Pancreas (tissue), 10 donors: ENCODE results near the gene MGMT. TPM values are rescaled to one million over a fixed set of nuclear protein-coding genes. Genes with fewer than 3 reads are reported as not detected.

Source experiments
- ATAC-seq, 4 donors: fragments of 200-7000 bp; cut with Tn5 transposase; one replicate each; pipeline versions ENCODE4 v1.8.0 to v1.9.1; 2020; ENCODE audit warnings: mild to moderate bottlenecking in 4 of 4, moderate library complexity in 4 of 4
- DNase-seq, 6 donors: peaks; one replicate each; pipeline ENCODE4 v3.0.0-alpha.2; 2020
- FAIRE-seq: peaks from 2 replicates; lab custom pipeline; 2012; peaks lifted over from hg19 to GRCh38; lab: Jason Lieb, UNC
- H3K27ac ChIP-seq, 4 donors: fragments of 200-600 bp; sonication (generic); 1 replicate in 3 of 4; 2 replicates in 1 of 4; pipeline versions ENCODE4 v1.5.0 to v1.8.0; 2020
- H3K27me3 ChIP-seq, 4 donors: fragments of 200-600 bp; one replicate each; pipeline ENCODE4 v1.8.0; 2021
- H3K36me3 ChIP-seq, 3 donors: fragments of 200-600 bp; sonication (generic) in 1 of 3; one replicate each; pipeline versions ENCODE4 v1.5.0 to v1.8.0; 2020 to 2021
- H3K4me1 ChIP-seq, 3 donors: fragments of 200-600 bp; one replicate each; pipeline ENCODE4 v1.8.0; 2021
- H3K4me3 ChIP-seq, 4 donors: fragments of 200-600 bp; sonication (generic) in 2 of 4; one replicate each; pipeline versions ENCODE4 v1.5.0 to v1.8.0; 2020 to 2021
- H3K9me3 ChIP-seq, 4 donors: fragments of 200-600 bp; one replicate each; pipeline ENCODE4 v1.8.0; 2021
- WGBS, 2 donors: extraction: QIAGEN DNeasy Blood & Tissue Kit; methylation state at CpG; one replicate each; pipeline ENCODE4 v1.1.7; 2013; 5-methylcytosine and 5-hydroxymethylcytosine counted together
- intact Hi-C, 3 donors: fragments of 100-400 bp; cut with DNase I; formaldehyde crosslinking; loops; one replicate each; pipeline versions ENCODE4 v1.11.1 to v1.14.2; 2022
- polyA plus RNA-seq, 2 donors: library from polyadenylated mRNA; stranded (reverse); fragments of 200-250 nt; gene quantifications; one replicate each; pipeline ENCODE4 v1.2.3, GENCODE V29; 2013
- total RNA-seq, 6 donors: library from RNA; stranded (reverse); fragmentation: NEBNext Ultra II Directional in 4 of 6; extraction: Animal tissue kit (Norgen Biotek cat#: 25700) in 4 of 6; gene quantifications; one replicate each; pipeline versions ENCODE4 v1.2.1 to v1.2.4, GENCODE V29; 2021 to 2023
- TF ChIP-seq, protein P1 (sequence below), 4 donors: fragments of 200-600 bp; sonication (generic) in 3 of 4; IDR thresholded peaks; one replicate each; pipeline versions ENCODE4 v1.5.0 to v1.8.0; 2021; ENCODE audit warnings: antibody characterized with exemption in 4 of 4
- donor health status: healthy with polysubstance abuse.
- donor health status: DM: no; HTN: no; CAD: no; lungs with moderate emphysema.
- donor health status: DM: no; HTN: no; CAD: no.
- donor health status: control.
- donor health status: control.
- donor health status: Bipolar disorder and iron deficiency.
- donor health status: DM: yes; HTN: yes; CAD: no.
- donor health status: DM: no; HTN: no; CAD: no.
- donor health status: DM: no; HTN: no; CAD: no.
- donor health status: DM: yes; HTN: yes; CAD: no.

Gene MGMT
- total and polyA plus RNA-seq, 8 donors, result 9.1 to 18.6 (median 12.0) TPM

DNA sequence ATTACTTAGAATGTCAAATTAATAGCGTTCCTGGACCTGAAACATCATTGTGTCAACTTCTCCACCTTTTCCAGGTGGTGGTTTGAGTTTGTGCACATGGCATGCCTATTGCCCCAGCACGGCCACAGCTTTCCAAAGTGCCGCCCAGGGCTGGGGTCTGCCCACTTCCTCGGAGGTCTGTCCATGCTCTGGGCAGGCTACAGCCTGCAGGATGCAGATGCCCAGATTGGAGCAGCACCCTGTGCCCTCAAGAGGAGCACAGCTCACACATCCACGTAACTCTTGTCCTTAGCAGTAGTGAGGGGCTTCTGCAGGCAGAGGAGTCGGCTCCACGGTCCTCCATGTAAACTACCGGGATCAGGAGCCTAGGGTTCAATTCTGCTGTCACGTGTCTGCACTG, 258.4 kb downstream of the MGMT start:
- peak in 1 of 6 donors; percentile 37 for DNase-seq
- ATAC-seq, result no peak
- FAIRE-seq, result no peak

DNA sequence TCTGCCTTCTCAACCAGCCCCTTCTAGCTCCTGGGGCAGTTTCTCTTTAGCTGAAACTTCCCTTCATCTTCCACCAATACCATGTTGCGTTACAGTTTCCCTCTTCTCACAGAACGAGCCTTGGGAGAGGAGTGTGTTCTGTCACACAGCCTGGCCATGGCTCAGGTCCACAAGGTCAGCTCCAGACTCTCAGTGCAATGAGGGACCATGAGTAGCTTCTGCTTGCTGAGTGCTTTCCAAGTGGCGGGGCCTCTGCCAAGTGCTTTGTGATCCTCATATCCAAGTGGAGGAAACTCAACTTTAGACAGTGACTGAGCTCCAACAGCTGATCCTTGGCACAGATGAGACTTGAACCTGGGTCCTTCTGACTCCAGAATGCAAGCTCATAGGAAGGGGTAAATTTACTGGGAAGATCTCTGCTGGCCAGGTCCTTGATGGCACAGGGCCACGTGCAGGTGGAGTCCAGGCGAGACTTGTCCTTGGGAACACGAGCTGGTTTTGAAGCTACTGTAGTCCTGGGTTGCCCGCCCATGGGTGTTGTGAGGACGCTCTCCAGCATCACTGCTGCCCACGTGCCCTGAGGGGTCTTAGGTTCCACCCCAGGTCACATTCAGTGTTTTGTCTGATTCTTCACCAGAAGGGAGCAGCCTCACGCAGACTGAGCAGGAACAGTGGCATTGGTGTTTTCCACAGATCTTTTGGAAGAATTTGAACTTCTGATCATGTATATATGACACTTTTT, 259.0 kb downstream of the MGMT start:
- FAIRE-seq (no peak), ATAC-seq (no peak), DNase-seq (peak in 1 of 6 donors; percentile 34)
- H3K27me3 ChIP-seq, result no peaks in the 10 kb centered on the region
- no peak overlapping the region for H3K4me3 ChIP-seq
- H3K4me1 ChIP-seq, result no peaks in the 10 kb centered on the region
- TF ChIP-seq, protein P1, sequence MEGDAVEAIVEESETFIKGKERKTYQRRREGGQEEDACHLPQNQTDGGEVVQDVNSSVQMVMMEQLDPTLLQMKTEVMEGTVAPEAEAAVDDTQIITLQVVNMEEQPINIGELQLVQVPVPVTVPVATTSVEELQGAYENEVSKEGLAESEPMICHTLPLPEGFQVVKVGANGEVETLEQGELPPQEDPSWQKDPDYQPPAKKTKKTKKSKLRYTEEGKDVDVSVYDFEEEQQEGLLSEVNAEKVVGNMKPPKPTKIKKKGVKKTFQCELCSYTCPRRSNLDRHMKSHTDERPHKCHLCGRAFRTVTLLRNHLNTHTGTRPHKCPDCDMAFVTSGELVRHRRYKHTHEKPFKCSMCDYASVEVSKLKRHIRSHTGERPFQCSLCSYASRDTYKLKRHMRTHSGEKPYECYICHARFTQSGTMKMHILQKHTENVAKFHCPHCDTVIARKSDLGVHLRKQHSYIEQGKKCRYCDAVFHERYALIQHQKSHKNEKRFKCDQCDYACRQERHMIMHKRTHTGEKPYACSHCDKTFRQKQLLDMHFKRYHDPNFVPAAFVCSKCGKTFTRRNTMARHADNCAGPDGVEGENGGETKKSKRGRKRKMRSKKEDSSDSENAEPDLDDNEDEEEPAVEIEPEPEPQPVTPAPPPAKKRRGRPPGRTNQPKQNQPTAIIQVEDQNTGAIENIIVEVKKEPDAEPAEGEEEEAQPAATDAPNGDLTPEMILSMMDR (IDR thresholded peaks at IDR 0.05), result no peak
- intact Hi-C loops, result no loop called here
- no peak overlapping the region for H3K27ac ChIP-seq
- WGBS, 2 donors, result 89 to 91% methylated on average over 10 of the region's 10 CpGs
- no peaks in the 10 kb centered on the region for H3K36me3 ChIP-seq
- no peaks in the 10 kb centered on the region for H3K9me3 ChIP-seq

More for the DNA sequence above, 258.4 kb downstream of the MGMT start:
- H3K9me3 ChIP-seq, result no peaks in the 10 kb centered on the region
- H3K4me3 ChIP-seq, result no peak overlapping the region
- TF ChIP-seq, protein P1 (IDR thresholded peaks at IDR 0.05), result no peak
- H3K27me3 ChIP-seq, result no peaks in the 10 kb centered on the region
- H3K27ac ChIP-seq, result no peak overlapping the region
- H3K4me1 ChIP-seq, result no peaks in the 10 kb centered on the region
- intact Hi-C loops, result no loop called here
- no peaks in the 10 kb centered on the region for H3K36me3 ChIP-seq
- 92 to 96% methylated on average over 9 of the region's 9 CpGs for WGBS, 2 donors

- Histone ChIP-seq H3K27ac (no peak overlapping the region), H3K4me1 (no peaks in the 10 kb centered on the region), H3K36me3 (no peaks in the 10 kb centered on the region), H3K4me3 (no peak overlapping the region), H3K27me3 (no peaks in the 10 kb centered on the region), H3K9me3 (no peaks in the 10 kb centered on the region)
- intact Hi-C loops, result no loop called here
- DNase-seq, result peak in 1 of 6 donors; percentile 26
- FAIRE-seq, result no peak
- WGBS, 2 donors, result 96 to 98% methylated on average over 6 of the region's 6 CpGs
- ATAC-seq, result no peak
- TF ChIP-seq, protein P1 (IDR thresholded peaks at IDR 0.05), result no peak
Measured at GRCh38 chr10:129727071-129727470, 260.0 kb downstream of the MGMT start.

- Histone ChIP-seq H3K9me3 (no peaks in the 10 kb centered on the region), H3K27ac (no peak overlapping the region), H3K27me3 (no peaks in the 10 kb centered on the region), H3K4me1 (no peaks in the 10 kb centered on the region), H3K36me3 (no peaks in the 10 kb centered on the region), H3K4me3 (no peak overlapping the region)
- FAIRE-seq (no peak), ATAC-seq (no peak), DNase-seq (peak in 1 of 6 donors; percentile 19)
- intact Hi-C loops, result no loop called here
- TF ChIP-seq, protein P1 (IDR thresholded peaks at IDR 0.05), result no peak
- 71 to 98% methylated on average over 4 of the region's 4 CpGs for WGBS, 2 donors
Measured at GRCh38 chr10:129727495-129727894, 260.5 kb downstream of the MGMT start.

- DNase-seq (peak in 1 of 6 donors; percentile 22), ATAC-seq (no peak), FAIRE-seq (no peak)
- TF ChIP-seq, protein P1 (IDR thresholded peaks at IDR 0.05), result no peak
- intact Hi-C loops, result no loop called here
- H3K27ac ChIP-seq, result no peak overlapping the region
- no peaks in the 10 kb centered on the region for H3K9me3 ChIP-seq
- H3K4me1 ChIP-seq, result no peaks in the 10 kb centered on the region
- 95 to 98% methylated on average over 13 of the region's 13 CpGs for WGBS, 2 donors
- no peaks in the 10 kb centered on the region for H3K27me3 ChIP-seq
- H3K4me3 ChIP-seq, result no peak overlapping the region
- no peaks in the 10 kb centered on the region for H3K36me3 ChIP-seq
Measured at GRCh38 chr10:129728246-129728820, 261.3 kb downstream of the MGMT start.
